ENCODE results near the gene CCNA2.

Gene CCNA2

DNA sequence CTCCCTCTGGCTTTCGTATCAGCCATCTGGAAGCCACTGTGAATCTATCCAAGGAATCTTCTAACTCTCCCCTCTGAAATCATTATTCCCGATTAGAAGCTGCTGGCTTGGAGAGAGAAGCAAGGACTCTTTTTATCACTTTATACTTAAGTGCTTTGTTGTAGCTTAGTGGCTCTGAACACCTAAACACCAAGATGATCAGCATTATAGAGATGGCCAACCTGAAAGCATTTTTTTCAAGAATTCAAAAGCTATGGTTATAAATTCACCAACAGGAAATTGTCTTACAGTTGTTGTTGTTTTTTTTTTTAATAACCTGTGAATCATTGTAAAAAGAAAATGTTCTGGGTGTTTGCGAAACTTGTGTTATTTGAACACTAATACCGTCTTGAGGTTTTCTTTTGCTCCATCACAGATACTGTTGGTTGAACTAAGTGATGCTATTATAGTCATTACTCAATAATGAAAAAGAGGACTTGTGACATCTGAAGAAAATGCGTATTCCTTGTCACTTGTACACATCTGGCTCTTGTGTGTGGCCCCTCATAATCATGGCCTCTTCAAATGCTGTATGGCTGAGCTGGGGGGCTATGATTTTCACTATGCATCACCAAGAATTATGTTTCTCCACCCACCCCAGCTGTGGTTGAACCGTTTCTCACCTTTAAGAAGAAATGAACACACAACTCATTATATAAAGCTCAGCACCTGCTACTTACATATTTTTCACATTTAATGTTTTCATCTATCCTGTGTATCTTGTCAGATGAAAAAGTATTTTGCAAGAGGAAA, 46.9 kb downstream of the CCNA2 start:
- FAIRE-seq (no peak), DNase-seq (ENCODE audit: low spot score) (no peak)

- no peak for FAIRE-seq
- DNase-seq (ENCODE audit: low spot score), result no peak
Measured at GRCh38 chr4:121773883-121774282, 49.8 kb downstream of the CCNA2 start.

- no peak for FAIRE-seq
- DNase-seq (ENCODE audit: low spot score), result no peak
Measured at GRCh38 chr4:121771869-121772268, 51.8 kb downstream of the CCNA2 start.

DNA sequence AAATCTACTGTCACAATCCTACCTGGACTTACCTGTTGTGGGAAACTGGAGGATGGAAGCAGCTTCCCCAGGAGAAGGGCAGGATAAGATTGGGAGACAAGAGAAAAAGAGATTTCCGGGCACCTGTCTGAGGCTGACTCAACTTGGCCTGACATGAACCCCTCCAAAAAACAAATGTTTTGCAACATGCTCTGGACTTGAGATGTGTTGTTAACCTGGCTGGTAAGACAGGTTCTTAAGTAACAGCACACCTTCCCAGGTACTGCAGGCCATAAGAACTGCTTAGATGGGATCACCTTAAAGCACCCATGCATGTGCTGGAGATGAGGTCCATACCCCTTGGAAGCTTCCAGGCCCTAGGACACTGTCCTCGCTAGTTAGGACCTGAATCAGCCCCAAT, 54.3 kb downstream of the CCNA2 start:
- FAIRE-seq (no peak), DNase-seq (ENCODE audit: low spot score) (no peak)

- DNase-seq (ENCODE audit: low spot score), result no peak
- FAIRE-seq, result no peak
Measured at GRCh38 chr4:121767166-121767565, 56.5 kb downstream of the CCNA2 start.

Data from urothelium cell line (cell line).